SU-DHL-6 (cell line): ENCODE measurements around the gene AURKB.
A peak's percentile ranks its signal among the peaks of the same experiment; 100 is the strongest.
"Not testable (repeated sequence)": the region's sequence is repeated elsewhere in the genome, so short reads cannot be mapped to it uniquely, and the experiment has no call there.

Experiments used
- H2AFZ ChIP-seq: fragments of 200-600 bp; sonication (generic); 2 replicates; pipeline ENCODE4 v1.6.1; 2014; ENCODE audit warnings: low read depth, mild to moderate bottlenecking, moderate library complexity, mixed read lengths, antibody characterized with exemption, low read length; ENCODE audit not compliant: severe bottlenecking
- H3F3A ChIP-seq: fragments of 200-600 bp; shearing (Covaris generic); 2 replicates; pipeline ENCODE4 v1.6.0; 2016; ENCODE audit warnings: antibody characterized with exemption, mild to moderate bottlenecking; ENCODE audit not compliant: insufficient read depth
- H3K27ac ChIP-seq: fragments of 200-600 bp; sonication (generic); 2 replicates; pipeline ENCODE4 v1.5.1; 2016; ENCODE audit warnings: low read depth, mild to moderate bottlenecking, low read length, moderate library complexity, mixed read lengths
- H3K27me3 ChIP-seq: fragments of 200-600 bp; sonication (generic), shearing (Covaris generic); 2 replicates; pipeline ENCODE4 v1.6.0; 2014; ENCODE audit warnings: mild to moderate bottlenecking, low read length
- H3K36me3 ChIP-seq: fragments of 200-600 bp; sonication (generic); 2 replicates; pipeline ENCODE4 v1.6.1; 2014; ENCODE audit warnings: mild to moderate bottlenecking, low read length, mixed read lengths
- H3K4me2 ChIP-seq: fragments of 300-600, 200-600 bp; shearing (Covaris generic), sonication (generic); 2 replicates; pipeline ENCODE4 v1.6.0; 2014; ENCODE audit warnings: low read length, low read depth, mild to moderate bottlenecking; ENCODE audit not compliant: poor library complexity, severe bottlenecking
- H3K4me3 ChIP-seq: fragments of 200-600 bp; sonication (generic); 2 replicates; pipeline ENCODE4 v1.5.1; 2014; ENCODE audit warnings: antibody characterized with exemption, low read length, mild to moderate bottlenecking, mixed read lengths; ENCODE audit not compliant: insufficient read depth, poor library complexity, severe bottlenecking
- H3K79me2 ChIP-seq: fragments of 200-600 bp; sonication (generic); 2 replicates; pipeline ENCODE4 v1.6.1; 2014; ENCODE audit warnings: mild to moderate bottlenecking, low read length, moderate library complexity; ENCODE audit not compliant: insufficient read depth
- H3K9ac ChIP-seq: fragments of 200-600 bp; sonication (generic); 2 replicates; pipeline ENCODE4 v1.7.0; 2014; ENCODE audit warnings: mild to moderate bottlenecking, low read length
- H3K9me2 ChIP-seq: fragments of 200-600 bp; sonication (generic); replicated peaks from 2 replicates; pipeline ENCODE4 v1.6.1; 2014; ENCODE audit warnings: low read length; ENCODE audit not compliant: insufficient read depth
- H3K9me3 ChIP-seq: fragments of 200-600 bp; sonication (generic); 2 replicates; pipeline ENCODE4 v1.6.1; 2014; ENCODE audit warnings: low read length, mixed read lengths; ENCODE audit not compliant: insufficient read depth
- H4K20me1 ChIP-seq: fragments of 200-600 bp; sonication (generic); 2 replicates; pipeline ENCODE4 v1.6.1; 2014; ENCODE audit warnings: low read depth, mild to moderate bottlenecking, antibody characterized with exemption, low read length, moderate library complexity, mixed read lengths
- CTCF ChIP-seq: fragments of 200-600 bp; sonication (generic); IDR thresholded peaks from one replicate; pipeline ENCODE4 v1.5.1; 2017; ENCODE audit warnings: antibody characterized with exemption, mild to moderate bottlenecking, low read length, moderate library complexity; ENCODE audit not compliant: insufficient read depth, poor library complexity, severe bottlenecking
- EZH2phosphoT487 ChIP-seq: fragments of 200-600 bp; sonication (generic), shearing (Covaris generic); conservative IDR thresholded peaks from 2 replicates; pipeline ENCODE4 v1.6.1; 2018; ENCODE audit warnings: mild to moderate bottlenecking, antibody characterized with exemption, low read length, moderate library complexity, mixed read lengths

AURKB gene

GRCh38 chr17:8220783-8221662 lies 10.6 kb upstream of the AURKB start:
- Histone ChIP-seq H3K4me2 (peak overlapping the region; percentile 77), H3F3A (peaks cover 30% of the 10 kb centered on the region), H3K27ac (peak overlapping the region; percentile 85), H3K9me3 (no peaks in the 10 kb centered on the region), H4K20me1 (no peaks in the 10 kb centered on the region), H3K9me2 (no peaks in the 10 kb centered on the region), H3K4me3 (peak overlapping the region; percentile 84), H2AFZ (peak overlapping the region; percentile 95), H3K9ac (peak overlapping the region; percentile 77), H3K27me3 (no peaks in the 10 kb centered on the region), H3K36me3 (no peaks in the 10 kb centered on the region), H3K79me2 (no peaks in the 10 kb centered on the region)
- TF ChIP-seq EZH2phosphoT487 (no peak), CTCF (no peak)

GRCh38 chr17:8214000-8214399 lies 3.6 kb upstream of the AURKB start:
- H3K27me3 ChIP-seq, H3K27ac ChIP-seq, H2AFZ ChIP-seq, H3K36me3 ChIP-seq, H3K4me2 ChIP-seq, H3K9ac ChIP-seq, H4K20me1 ChIP-seq, H3K4me3 ChIP-seq, H3K9me3 ChIP-seq, H3K9me2 ChIP-seq: not testable (repeated sequence)
- peaks cover 14% of the 10 kb centered on the region for H3K79me2 ChIP-seq
- peaks cover 12% of the 10 kb centered on the region; the same call in 1 of the 2 replicates for H3F3A ChIP-seq

GRCh38 chr17:8212312-8213180 lies 2.2 kb upstream of the AURKB start:
- Histone ChIP-seq H4K20me1 (no peaks in the 10 kb centered on the region; the same call in 1 of the 2 replicates), H3K9me3 (no peaks in the 10 kb centered on the region), H3K4me2 (no peak overlapping the region), H2AFZ (no peak overlapping the region), H3K27me3 (no peaks in the 10 kb centered on the region), H3F3A (peaks cover 14% of the 10 kb centered on the region; the same call in 1 of the 2 replicates), H3K4me3 (no peak overlapping the region), H3K9me2 (no peaks in the 10 kb centered on the region), H3K36me3 (peaks cover 4% of the 10 kb centered on the region; the same call in 1 of the 2 replicates), H3K9ac (no peak overlapping the region), H3K27ac (no peak overlapping the region), H3K79me2 (peaks cover 24% of the 10 kb centered on the region)
- TF ChIP-seq CTCF (no peak), EZH2phosphoT487 (no peak)
